Activated B cell treated with CpG ODN at 0.5 μM for 24 hours (primary cell): ENCODE results near the gene KYAT1. TPM values are rescaled to one million over a fixed set of nuclear protein-coding genes. Genes with fewer than 3 reads are reported as not detected.

Source experiments
- ATAC-seq: fragments of 200-7000 bp; cut with Tn5 transposase; one replicate; pipeline ENCODE4 v1.10.0; 2021; ENCODE audit warnings: low read depth, mild to moderate bottlenecking, moderate library complexity
- CTCF ChIA-PET: fragments of 350-600 bp; sonication (Branson Sonifier 250); formaldehyde crosslinking; loops from one replicate; lab custom pipeline; 2021; ENCODE audit warnings: antibody characterized with exemption; lab: Charles Lee
- POLR2A ChIA-PET: fragments of 350-600 bp; sonication (Branson Sonifier 250); formaldehyde crosslinking; loops from one replicate; lab custom pipeline; 2021; ENCODE audit warnings: antibody characterized with exemption; lab: Charles Lee
- DNase-seq: peaks from one replicate; pipeline ENCODE4 v3.0.0; 2022
- H3K27ac Mint-ChIP-seq: one replicate; pipeline ENCODE4 v1.8.0; 2020; ENCODE audit warnings: mixed read lengths
- H3K27me3 Mint-ChIP-seq: one replicate; pipeline ENCODE4 v1.8.0; 2021; ENCODE audit warnings: mixed read lengths
- H3K36me3 Mint-ChIP-seq: one replicate; pipeline ENCODE4 v1.8.0; 2021; ENCODE audit warnings: low read depth, mixed read lengths
- H3K4me1 Mint-ChIP-seq: one replicate; pipeline ENCODE4 v1.8.0; 2021; ENCODE audit warnings: mixed read lengths
- H3K4me3 Mint-ChIP-seq: one replicate; pipeline ENCODE4 v1.8.0; 2020; ENCODE audit warnings: mild to moderate bottlenecking, mixed read lengths
- H3K9me3 Mint-ChIP-seq: one replicate; pipeline ENCODE4 v1.8.0; 2020; ENCODE audit warnings: mixed read lengths
- intact Hi-C: fragments of 100-400 bp; cut with micrococcal nuclease; formaldehyde crosslinking; loops from one replicate; pipeline ENCODE4 v1.15.1; 2024
- total RNA-seq: library from RNA; stranded (reverse); gene quantifications from 2 replicates; pipeline ENCODE4 v1.2.3, GENCODE V29; 2022
- TF ChIP-seq, protein P1 (sequence below): fragments of 200-600 bp; IDR thresholded peaks from one replicate; pipeline ENCODE4 v1.8.0; 2022; ENCODE audit warnings: antibody characterized with exemption, mild to moderate bottlenecking

Gene KYAT1
- total RNA-seq, 1 donor from 2014 or later: 4.3 TPM

DNA sequence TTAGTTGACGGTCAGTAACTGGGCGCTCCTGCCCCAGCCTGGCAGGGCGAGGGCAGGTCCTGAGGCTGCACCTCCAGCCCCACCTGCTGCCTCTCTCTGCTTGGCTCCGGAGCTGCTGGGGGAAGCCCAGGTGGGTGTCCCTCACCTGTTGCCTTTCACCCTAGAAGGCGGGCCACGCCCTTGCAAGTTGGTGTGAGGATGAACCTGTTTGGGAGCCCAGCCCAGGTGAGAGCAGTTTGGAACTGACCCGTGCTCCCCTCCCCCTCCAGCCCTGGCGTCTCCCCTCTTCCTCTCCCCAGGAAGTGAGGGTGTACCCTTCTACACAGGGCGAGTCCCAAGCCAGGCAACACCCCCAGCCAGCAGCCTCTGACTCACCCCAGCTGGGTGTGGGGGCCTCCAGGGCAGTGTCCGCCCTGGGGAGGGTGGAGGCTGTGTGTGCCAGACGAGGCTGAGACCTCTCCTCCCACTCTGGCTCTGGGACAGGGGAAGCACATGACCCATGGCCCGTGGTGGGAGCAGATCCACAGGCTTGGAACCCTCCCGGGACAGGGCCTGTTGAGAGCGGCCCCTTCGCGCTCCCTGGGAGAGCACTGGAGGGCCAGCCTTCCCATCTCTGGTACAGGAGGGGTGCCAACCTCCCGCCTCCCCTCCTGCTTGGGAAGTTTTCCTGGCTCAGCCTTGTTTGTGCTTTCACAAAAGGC is 10.6 kb upstream of the KYAT1 start:
- ChIA-PET CTCF (no interaction called here), POLR2A (no interaction called here)
- TF ChIP-seq, protein P1, sequence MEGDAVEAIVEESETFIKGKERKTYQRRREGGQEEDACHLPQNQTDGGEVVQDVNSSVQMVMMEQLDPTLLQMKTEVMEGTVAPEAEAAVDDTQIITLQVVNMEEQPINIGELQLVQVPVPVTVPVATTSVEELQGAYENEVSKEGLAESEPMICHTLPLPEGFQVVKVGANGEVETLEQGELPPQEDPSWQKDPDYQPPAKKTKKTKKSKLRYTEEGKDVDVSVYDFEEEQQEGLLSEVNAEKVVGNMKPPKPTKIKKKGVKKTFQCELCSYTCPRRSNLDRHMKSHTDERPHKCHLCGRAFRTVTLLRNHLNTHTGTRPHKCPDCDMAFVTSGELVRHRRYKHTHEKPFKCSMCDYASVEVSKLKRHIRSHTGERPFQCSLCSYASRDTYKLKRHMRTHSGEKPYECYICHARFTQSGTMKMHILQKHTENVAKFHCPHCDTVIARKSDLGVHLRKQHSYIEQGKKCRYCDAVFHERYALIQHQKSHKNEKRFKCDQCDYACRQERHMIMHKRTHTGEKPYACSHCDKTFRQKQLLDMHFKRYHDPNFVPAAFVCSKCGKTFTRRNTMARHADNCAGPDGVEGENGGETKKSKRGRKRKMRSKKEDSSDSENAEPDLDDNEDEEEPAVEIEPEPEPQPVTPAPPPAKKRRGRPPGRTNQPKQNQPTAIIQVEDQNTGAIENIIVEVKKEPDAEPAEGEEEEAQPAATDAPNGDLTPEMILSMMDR: no peak
- H3K9me3 Mint-ChIP-seq: no peaks in the 10 kb centered on the region
- no peak for ATAC-seq
- no peak for DNase-seq
- H3K27ac Mint-ChIP-seq: no peak overlapping the region
- intact Hi-C loops: no loop called here
- peaks cover 12% of the 10 kb centered on the region for H3K4me1 Mint-ChIP-seq
- no peak overlapping the region for H3K4me3 Mint-ChIP-seq
- peaks cover 51% of the 10 kb centered on the region for H3K36me3 Mint-ChIP-seq
- no peaks in the 10 kb centered on the region for H3K27me3 Mint-ChIP-seq

DNA sequence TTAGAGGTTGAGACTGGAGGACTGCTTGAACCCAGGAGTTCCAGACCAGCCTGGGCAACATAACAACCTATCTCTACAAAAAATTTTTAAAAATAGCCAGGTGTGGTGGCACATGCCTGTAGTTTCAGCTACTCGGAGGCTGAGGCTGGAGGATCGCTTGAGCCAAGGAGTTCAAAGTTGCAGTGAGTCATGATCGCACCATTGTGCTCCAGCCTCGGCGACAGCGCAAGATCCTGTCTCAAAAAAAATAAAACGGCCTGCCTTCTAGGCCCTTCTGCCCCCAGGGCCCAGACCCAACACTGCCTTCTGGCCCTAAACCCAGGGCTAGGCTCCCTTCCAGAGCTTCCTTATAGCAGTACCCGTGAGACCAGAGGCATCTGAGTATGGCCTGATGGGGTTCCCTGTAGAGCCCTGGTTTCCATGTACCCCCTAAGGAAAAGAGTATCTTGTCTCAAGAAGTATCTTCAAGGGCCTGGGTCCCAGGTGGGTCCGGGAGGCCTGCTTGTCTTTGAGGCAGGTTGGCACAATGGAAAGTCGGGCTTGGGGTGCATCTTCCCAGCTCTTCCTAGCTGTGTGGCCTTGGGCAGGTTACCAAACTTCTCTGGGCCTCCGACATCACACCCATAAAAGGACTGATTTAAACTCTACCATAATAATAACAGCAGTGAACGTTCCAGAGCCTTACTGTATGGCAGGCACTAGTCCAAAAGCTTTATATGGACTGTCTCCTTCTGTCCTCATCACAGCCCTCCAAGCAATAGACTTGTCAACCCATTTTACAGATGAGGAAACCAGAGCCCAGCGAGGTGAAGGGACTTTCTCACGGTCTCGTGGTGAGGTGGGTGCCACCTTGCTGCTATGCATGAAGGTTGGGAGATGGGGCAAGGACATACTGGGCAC is 9.8 kb upstream of the KYAT1 start:
- CTCF ChIA-PET: no interaction called here
- H3K4me3 Mint-ChIP-seq: no peak overlapping the region
- intact Hi-C loops: no loop called here
- POLR2A ChIA-PET: interaction anchor here (0.7 kb wide), 1 partner anchor 34 kb away, joined by 3 read pairs; no protein-coding TSS in a partner anchor
- DNase-seq (no peak), ATAC-seq (no peak)
- TF ChIP-seq, protein P1: no peak
- peaks cover 12% of the 10 kb centered on the region for H3K4me1 Mint-ChIP-seq
- H3K27me3 Mint-ChIP-seq: no peaks in the 10 kb centered on the region
- no peak overlapping the region for H3K27ac Mint-ChIP-seq
- H3K36me3 Mint-ChIP-seq: peaks cover 50% of the 10 kb centered on the region
- H3K9me3 Mint-ChIP-seq: no peaks in the 10 kb centered on the region

DNA sequence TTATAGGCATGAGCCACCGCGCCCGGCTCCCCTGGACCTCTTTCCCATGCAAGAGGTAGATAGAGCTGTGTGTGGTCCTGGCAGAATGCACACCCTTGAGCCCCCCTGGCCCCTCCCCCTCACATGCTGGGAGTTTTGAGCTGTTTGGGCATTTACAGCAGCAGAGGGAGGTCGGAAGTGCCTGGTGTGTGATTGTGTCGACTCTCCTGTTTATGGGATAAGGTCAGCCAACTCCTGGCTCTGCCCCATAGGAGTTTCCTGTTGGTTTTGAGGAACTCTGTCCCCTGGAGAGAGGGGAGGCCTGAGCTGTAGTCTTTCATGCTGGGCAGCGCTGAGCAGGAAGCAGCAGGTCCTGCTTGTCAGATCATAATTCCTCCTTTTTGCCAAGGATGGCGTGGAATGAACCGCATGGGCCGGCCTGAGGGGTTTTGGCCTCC is 6.2 kb upstream of the KYAT1 start:
- POLR2A ChIA-PET: no interaction called here
- intact Hi-C loops: no loop called here

DNA sequence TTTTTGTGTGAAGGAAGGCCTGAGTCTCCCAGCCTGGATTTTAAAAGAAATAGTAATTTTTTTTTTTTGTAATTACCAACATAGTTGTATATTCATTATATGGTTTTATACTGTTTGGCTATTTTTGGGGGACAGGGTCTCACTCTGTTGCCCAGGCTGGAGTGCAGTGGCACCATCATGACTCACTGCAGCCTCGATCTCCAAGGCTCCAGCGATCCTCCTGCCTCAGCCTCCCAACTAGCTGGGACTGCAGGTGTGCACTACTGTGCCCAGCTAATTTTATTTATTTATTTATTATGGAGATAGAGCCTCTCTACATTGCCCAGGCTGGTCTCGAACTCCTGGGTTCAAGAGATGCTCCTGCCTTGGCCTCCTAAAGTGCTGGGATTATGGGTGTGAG is 5.3 kb upstream of the KYAT1 start:
- ChIA-PET CTCF (no interaction called here), POLR2A (no interaction called here)
- H3K27ac Mint-ChIP-seq: no peak overlapping the region
- H3K27me3 Mint-ChIP-seq: no peaks in the 10 kb centered on the region
- H3K9me3 Mint-ChIP-seq: no peaks in the 10 kb centered on the region
- DNase-seq (no peak), ATAC-seq (no peak)
- H3K4me1 Mint-ChIP-seq: peaks cover 17% of the 10 kb centered on the region
- peaks cover 36% of the 10 kb centered on the region for H3K36me3 Mint-ChIP-seq
- TF ChIP-seq, protein P1: no peak
- intact Hi-C loops: no loop called here
- no peak overlapping the region for H3K4me3 Mint-ChIP-seq

More for the DNA sequence above, 6.2 kb upstream of the KYAT1 start:
- CTCF ChIA-PET: no interaction called here
- Mint-ChIP-seq H3K27me3 (no peaks in the 10 kb centered on the region), H3K36me3 (peaks cover 36% of the 10 kb centered on the region), H3K4me1 (peaks cover 11% of the 10 kb centered on the region), H3K9me3 (no peaks in the 10 kb centered on the region), H3K27ac (no peak overlapping the region), H3K4me3 (no peak overlapping the region)
- TF ChIP-seq, protein P1: no peak
- DNase-seq (no peak), ATAC-seq (no peak)
